ENCODE measurements around the gene ZBTB43.

- no peak for TF ChIP-seq REST (IDR thresholded peaks at IDR 0.05)
- no peak for TF ChIP-seq CTCF (IDR thresholded peaks at IDR 0.05; ENCODE audit: low read depth, low read length, missing input control)
- TF ChIP-seq RAD21 (IDR thresholded peaks at IDR 0.05) = no peak
- TF ChIP-seq GABPA (IDR thresholded peaks at IDR 0.05 in 1 of 2, conservative IDR thresholded peaks at IDR 0.05 in 1 of 2) = no peak
- no peak for TF ChIP-seq ATF3 (IDR thresholded peaks at IDR 0.05)
- TF ChIP-seq JUND (IDR thresholded peaks at IDR 0.05) = no peak
- no peak for TF ChIP-seq TAF1 (conservative IDR thresholded peaks at IDR 0.05)
These were observed 76.1 kb downstream of the ZBTB43 start for GRCh38 chr9:126880947-126881332.
